Gastroesophageal sphincter (tissue), 3 donors: ENCODE data around the gene ANKRD36.
"Not testable (repeated sequence)": the region's sequence is repeated elsewhere in the genome, so short reads cannot be mapped to it uniquely, and the experiment has no call there.

Experiments used
- EP300 ChIP-seq: sonication (generic); formaldehyde crosslinking; IDR thresholded peaks from one replicate; pipeline ENCODE4 v1.6.1; 2017; ENCODE audit warnings: antibody characterized with exemption, mild to moderate bottlenecking
- POLR2A ChIP-seq, 2 donors: fragments of 450-650 bp; IDR thresholded peaks; one replicate each; pipeline ENCODE4 v1.6.1; 2017; ENCODE audit warnings: antibody characterized with exemption in 2 of 2, mild to moderate bottlenecking in 2 of 2, moderate library complexity in 1 of 2
- POLR2AphosphoS5 ChIP-seq: sonication (generic); formaldehyde crosslinking; IDR thresholded peaks from one replicate; pipeline ENCODE4 v1.6.1; 2017; ENCODE audit warnings: antibody characterized with exemption
- TF ChIP-seq, protein P1 (sequence below), 4 experiments: fragments of 200-600 bp in 2 of 4; fragments of 450-650 bp in 2 of 4; sonication (generic) in 1 of 4; IDR thresholded peaks; one replicate each; pipeline ENCODE4 v1.5.1; 2017 to 2019; ENCODE audit warnings: antibody characterized with exemption in 4 of 4, mild to moderate bottlenecking in 2 of 4, moderate library complexity in 2 of 4

DNA sequence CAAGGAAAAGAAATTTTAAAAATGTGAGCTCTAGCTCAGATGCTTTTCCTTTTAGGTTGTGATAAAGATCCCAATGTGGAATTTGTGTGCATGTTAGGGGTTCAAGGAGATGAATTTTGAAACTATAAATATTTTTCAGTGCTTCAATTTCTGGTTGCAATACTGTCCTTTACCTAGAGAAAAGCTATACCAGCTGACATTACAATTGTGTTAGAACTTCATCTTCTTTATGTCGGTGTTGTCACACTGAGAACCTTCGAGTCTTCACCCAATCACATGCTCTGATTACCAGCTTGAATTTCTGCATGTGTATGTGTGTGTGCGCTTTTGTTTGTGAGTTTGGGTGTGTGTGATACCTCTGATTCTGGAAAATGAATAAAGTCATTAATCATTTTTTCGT is 55.0 kb downstream of the ANKRD36 start:
- not testable (repeated sequence) for TF ChIP-seq POLR2A (IDR thresholded peaks at IDR 0.05); EP300; POLR2AphosphoS5
- TF ChIP-seq, protein P1, sequence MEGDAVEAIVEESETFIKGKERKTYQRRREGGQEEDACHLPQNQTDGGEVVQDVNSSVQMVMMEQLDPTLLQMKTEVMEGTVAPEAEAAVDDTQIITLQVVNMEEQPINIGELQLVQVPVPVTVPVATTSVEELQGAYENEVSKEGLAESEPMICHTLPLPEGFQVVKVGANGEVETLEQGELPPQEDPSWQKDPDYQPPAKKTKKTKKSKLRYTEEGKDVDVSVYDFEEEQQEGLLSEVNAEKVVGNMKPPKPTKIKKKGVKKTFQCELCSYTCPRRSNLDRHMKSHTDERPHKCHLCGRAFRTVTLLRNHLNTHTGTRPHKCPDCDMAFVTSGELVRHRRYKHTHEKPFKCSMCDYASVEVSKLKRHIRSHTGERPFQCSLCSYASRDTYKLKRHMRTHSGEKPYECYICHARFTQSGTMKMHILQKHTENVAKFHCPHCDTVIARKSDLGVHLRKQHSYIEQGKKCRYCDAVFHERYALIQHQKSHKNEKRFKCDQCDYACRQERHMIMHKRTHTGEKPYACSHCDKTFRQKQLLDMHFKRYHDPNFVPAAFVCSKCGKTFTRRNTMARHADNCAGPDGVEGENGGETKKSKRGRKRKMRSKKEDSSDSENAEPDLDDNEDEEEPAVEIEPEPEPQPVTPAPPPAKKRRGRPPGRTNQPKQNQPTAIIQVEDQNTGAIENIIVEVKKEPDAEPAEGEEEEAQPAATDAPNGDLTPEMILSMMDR (IDR thresholded peaks at IDR 0.05): not testable (repeated sequence)
